Measurements from ENCODE around the gene GOLGA6C.
A peak's percentile ranks its signal among the peaks of the same experiment; 100 is the strongest.
"Not testable (repeated sequence)": the region's sequence is repeated elsewhere in the genome, so short reads cannot be mapped to it uniquely, and the experiment has no call there.

The GOLGA6C gene

DNA sequence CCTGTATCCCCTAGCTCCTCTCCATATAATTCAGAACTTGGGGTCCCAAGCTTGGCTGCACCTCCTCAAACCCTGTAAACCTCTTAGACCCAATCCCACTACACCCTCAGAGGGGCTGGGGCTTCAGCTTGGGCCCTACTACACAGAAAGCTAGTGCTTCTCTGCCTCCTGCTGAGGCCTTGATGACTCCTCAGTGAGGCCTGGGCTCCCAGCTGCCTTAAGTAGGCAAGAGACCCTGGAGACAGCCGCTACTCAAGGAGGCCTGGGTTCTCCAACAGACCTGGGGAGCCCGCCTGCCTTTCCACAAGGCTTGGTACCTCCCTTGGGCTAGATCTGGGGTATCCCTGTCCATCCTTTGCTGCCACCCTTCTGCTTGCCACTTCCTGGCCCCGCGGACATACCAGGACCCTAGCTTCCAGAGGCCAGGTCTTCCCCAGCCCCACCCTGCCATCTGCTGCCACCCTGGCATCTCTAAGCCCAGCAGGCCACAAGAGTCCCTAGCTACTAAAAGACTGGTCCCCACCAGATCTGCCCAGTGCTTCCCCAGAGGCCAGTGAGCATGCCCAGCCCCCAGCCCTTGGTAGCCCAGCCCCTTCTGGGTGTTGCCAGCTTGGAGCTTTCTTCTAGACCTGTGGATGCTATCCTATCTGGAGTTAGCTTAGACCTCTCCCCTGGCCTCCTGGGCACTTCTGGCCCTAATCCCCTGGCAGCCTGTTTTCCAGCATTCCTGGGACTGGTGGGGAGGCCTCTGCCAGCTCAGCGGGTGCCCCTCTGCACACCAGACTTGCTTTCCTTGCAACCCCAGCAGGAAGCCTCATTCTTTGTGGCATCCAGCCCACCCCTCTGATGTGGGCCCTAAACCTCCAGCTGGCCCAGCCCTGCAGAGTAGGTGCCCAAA lies 42.8 kb upstream of the GOLGA6C start:
- peaks cover 0 to under 1% of the 10 kb centered on the region in 2 experiments for H3K4me1 ChIP-seq (ENCODE audit: control insufficient read depth in 1 of 2, insufficient read depth in 1 of 2, low read depth in 1 of 2, low read length in 1 of 2)
- TF ChIP-seq, protein P1, sequence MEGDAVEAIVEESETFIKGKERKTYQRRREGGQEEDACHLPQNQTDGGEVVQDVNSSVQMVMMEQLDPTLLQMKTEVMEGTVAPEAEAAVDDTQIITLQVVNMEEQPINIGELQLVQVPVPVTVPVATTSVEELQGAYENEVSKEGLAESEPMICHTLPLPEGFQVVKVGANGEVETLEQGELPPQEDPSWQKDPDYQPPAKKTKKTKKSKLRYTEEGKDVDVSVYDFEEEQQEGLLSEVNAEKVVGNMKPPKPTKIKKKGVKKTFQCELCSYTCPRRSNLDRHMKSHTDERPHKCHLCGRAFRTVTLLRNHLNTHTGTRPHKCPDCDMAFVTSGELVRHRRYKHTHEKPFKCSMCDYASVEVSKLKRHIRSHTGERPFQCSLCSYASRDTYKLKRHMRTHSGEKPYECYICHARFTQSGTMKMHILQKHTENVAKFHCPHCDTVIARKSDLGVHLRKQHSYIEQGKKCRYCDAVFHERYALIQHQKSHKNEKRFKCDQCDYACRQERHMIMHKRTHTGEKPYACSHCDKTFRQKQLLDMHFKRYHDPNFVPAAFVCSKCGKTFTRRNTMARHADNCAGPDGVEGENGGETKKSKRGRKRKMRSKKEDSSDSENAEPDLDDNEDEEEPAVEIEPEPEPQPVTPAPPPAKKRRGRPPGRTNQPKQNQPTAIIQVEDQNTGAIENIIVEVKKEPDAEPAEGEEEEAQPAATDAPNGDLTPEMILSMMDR (IDR thresholded peaks at IDR 0.05): no peak
- H3K4me3 ChIP-seq (ENCODE audit: low read depth in 1 of 2, low read length in 1 of 2): no peak overlapping the region
- H3K27me3 ChIP-seq: no peaks in the 10 kb centered on the region
- H3K27ac ChIP-seq: peak overlapping the region; percentile 23
- no peaks in the 10 kb centered on the region for H3K9me3 ChIP-seq
- H3K36me3 ChIP-seq: peaks cover 73% of the 10 kb centered on the region

DNA sequence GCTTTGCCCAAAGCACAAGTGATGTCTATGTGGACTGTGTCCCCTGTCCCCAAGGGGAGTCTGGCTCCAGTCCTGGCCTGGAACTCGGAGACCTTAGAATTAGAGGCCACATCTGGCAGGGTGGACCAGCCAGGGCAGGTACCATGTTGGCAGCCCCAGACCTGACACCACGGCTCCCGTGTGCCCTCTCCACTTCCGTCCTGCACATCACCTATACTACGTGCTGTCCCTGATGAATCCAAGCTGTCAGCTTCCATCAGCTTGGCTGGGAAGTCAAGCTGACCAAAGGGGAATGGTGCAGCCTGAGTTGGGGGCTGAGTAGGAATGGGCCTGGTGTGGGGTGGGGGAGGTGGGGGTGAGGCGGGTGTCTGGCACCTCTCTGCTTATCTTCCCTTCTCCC lies 41.1 kb upstream of the GOLGA6C start:
- Histone ChIP-seq H3K9me3 (no peaks in the 10 kb centered on the region), H3K27me3 (no peaks in the 10 kb centered on the region), H3K36me3 (peaks cover 66% of the 10 kb centered on the region)

DNA sequence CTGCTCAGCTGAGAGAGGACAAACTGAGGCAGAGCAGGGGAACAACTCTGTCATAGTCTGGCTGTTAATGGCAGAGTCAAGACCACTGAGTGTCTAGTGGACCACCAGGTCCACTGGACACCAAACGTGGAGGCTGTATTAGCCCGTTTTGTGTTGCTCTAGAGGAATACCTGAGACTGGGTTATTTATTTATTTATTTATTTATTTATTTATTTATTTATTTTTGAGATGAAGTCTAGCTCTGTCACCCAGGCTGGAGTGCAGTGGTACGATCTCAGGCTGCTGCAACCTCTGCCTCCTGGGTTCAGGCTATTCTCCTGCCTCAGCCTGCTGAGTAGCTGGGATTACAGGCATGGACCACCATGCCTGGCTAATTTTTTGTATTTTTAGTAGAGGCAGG lies 40.6 kb upstream of the GOLGA6C start:
- peaks cover 61% of the 10 kb centered on the region for H3K36me3 ChIP-seq
- H3K9me3 ChIP-seq; H3K27ac ChIP-seq; H3K4me1 ChIP-seq (ENCODE audit: control insufficient read depth in 1 of 2, insufficient read depth in 1 of 2, low read depth in 1 of 2, low read length in 1 of 2); H3K4me3 ChIP-seq (ENCODE audit: low read depth in 1 of 2, low read length in 1 of 2); H3K27me3 ChIP-seq: not testable (repeated sequence)

More for the DNA sequence above, 41.1 kb upstream of the GOLGA6C start:
- TF ChIP-seq, protein P1 (IDR thresholded peaks at IDR 0.05): no peak
- Histone ChIP-seq H3K4me3 (ENCODE audit: low read depth in 1 of 2, low read length in 1 of 2) (no peak overlapping the region), H3K4me1 (ENCODE audit: control insufficient read depth in 1 of 2, insufficient read depth in 1 of 2, low read depth in 1 of 2, low read length in 1 of 2) (no peaks in the 10 kb centered on the region), H3K27ac (no peak overlapping the region)

DNA sequence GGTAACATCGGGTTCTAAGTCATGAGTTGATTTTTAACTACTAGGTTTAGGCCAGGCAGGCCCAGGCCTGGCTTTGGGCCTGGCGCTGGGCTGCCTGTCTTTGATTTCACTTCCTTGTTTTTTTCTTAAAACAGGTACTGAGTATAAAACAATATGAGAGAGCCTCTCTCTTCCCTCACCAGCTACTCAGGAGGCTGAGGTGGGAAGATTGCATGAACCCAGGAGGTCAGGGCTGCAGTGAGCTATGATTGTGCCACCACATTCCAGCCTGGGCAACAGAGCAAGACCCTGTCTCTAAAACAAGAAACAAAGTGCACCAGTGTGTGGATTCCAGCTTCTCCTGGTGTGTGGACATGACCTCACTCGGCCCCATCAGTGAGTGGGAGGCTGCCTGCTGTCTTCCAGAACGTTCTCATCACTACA lies 38.6 kb upstream of the GOLGA6C start:
- H3K27me3 ChIP-seq; H3K4me3 ChIP-seq (ENCODE audit: low read depth in 1 of 2, low read length in 1 of 2); H3K9me3 ChIP-seq; H3K4me1 ChIP-seq (ENCODE audit: control insufficient read depth in 1 of 2, insufficient read depth in 1 of 2, low read depth in 1 of 2, low read length in 1 of 2): not testable (repeated sequence)
- H3K36me3 ChIP-seq: peaks cover 41% of the 10 kb centered on the region
- peak overlapping the region; percentile 7 for H3K27ac ChIP-seq

DNA sequence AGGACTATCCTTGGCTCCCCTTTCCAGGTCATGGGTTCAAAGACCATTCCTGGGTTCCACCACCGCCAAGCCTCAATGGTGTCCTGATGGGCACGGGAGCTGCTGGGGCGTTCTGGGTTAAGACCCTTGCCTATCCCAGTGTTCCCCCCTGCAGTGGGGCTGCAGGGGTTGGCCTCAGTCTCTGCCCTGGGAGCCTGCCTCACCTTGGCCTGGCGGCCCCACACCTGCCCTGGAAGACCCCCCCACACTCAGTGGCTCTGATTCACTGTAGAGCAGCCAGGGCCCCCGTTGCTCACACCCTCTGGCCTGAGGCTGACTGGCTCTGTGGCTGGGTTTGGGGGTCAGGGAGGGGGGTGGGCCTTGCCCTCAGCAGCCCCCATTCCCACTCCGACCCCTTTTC lies 34.4 kb upstream of the GOLGA6C start:
- Histone ChIP-seq H3K27me3 (no peaks in the 10 kb centered on the region), H3K9me3 (no peaks in the 10 kb centered on the region), H3K4me1 (ENCODE audit: control insufficient read depth in 1 of 2, insufficient read depth in 1 of 2, low read depth in 1 of 2, low read length in 1 of 2) (no peaks in the 10 kb centered on the region), H3K36me3 (peaks cover 18% of the 10 kb centered on the region), H3K27ac (no peak overlapping the region), H3K4me3 (ENCODE audit: low read depth in 1 of 2, low read length in 1 of 2) (no peak overlapping the region)
- TF ChIP-seq, protein P1 (IDR thresholded peaks at IDR 0.05): no peak

DNA sequence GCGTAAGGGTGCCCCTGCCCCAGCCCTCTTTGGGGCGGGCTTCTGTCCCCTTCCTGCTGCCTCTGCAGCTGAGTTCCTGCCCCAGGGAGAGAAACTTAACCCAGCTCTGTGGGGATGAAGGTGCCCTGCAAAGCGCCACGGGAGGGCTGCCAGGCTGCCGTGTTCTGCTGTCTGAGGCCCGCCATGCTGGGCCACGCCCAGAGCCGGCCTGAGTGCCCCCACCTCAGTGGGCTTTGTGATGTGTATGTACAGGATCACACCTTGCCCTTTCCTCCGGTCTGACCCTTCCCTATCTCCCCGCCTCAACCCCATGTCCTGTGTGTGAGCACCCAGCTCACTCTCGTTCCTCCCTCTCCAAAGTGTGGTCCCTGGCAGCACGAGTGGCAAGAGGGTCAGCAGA lies 33.9 kb upstream of the GOLGA6C start:
- Histone ChIP-seq H3K9me3 (no peaks in the 10 kb centered on the region), H3K27me3 (no peaks in the 10 kb centered on the region), H3K4me1 (ENCODE audit: control insufficient read depth in 1 of 2, insufficient read depth in 1 of 2, low read depth in 1 of 2, low read length in 1 of 2) (no peaks in the 10 kb centered on the region), H3K4me3 (ENCODE audit: low read depth in 1 of 2, low read length in 1 of 2) (no peak overlapping the region), H3K36me3 (peaks cover 18% of the 10 kb centered on the region), H3K27ac (no peak overlapping the region)
- TF ChIP-seq, protein P1 (IDR thresholded peaks at IDR 0.05): no peak

DNA sequence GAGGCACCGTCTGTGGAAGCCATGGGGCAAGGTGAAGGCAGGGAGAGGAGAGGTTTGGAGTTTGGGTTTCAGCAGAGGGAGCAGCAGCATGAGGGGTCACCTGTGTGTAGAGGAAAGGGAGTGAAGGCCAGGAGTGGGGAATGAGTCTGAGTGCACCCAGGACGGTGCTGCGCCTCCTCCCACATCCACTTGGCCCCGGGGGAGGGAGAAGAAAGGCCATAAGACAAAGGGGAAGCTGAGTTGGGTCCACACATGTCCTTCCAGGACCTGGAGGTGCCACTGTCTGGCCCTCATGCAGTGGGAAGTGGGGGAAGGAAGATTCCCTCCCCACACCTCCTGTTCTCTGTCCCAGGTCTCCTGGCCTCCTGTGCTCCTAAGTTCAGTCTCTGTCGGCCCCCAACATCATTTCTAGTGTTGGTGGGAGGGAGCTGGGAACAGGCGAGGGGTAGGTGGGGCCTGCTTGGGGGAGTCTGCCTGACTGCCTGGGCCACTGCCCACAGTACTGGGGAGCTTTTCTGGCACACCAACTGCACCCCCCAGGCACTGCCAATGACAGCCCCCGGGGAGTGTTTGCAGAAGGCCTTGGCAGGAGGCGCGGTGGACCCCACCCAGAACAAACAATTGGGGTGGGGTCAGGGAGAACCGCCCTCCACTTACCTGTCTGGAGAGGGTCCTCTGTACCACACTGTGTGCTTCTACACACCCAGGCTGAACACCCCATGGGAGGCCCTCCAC lies 32.9 kb upstream of the GOLGA6C start:
- not testable (repeated sequence) for H3K4me1 ChIP-seq (ENCODE audit: control insufficient read depth in 1 of 2, insufficient read depth in 1 of 2, low read depth in 1 of 2, low read length in 1 of 2); H3K9me3 ChIP-seq; H3K4me3 ChIP-seq (ENCODE audit: low read depth in 1 of 2, low read length in 1 of 2); H3K27ac ChIP-seq; H3K27me3 ChIP-seq
- peaks cover 11% of the 10 kb centered on the region for H3K36me3 ChIP-seq

Data from neutrophil (primary cell).